ENCODE measurements around the gene PDE4D.

The PDE4D gene

GRCh38 chr5:59436364-59437148 is 457.0 kb downstream of the PDE4D start:
- DNase-seq (ENCODE audit: low spot score) = no peak
- TF ChIP-seq CTCF (IDR thresholded peaks at IDR 0.05; ENCODE audit: extremely low read depth, missing control alignments) = no peak

GRCh38 chr5:59433174-59433573 is 460.4 kb downstream of the PDE4D start:
- DNase-seq (ENCODE audit: low spot score) = no peak
- TF ChIP-seq CTCF (IDR thresholded peaks at IDR 0.05; ENCODE audit: extremely low read depth, missing control alignments) = no peak

GRCh38 chr5:59430066-59430685 is 463.4 kb downstream of the PDE4D start:
- no peak for TF ChIP-seq CTCF (IDR thresholded peaks at IDR 0.05; ENCODE audit: extremely low read depth, missing control alignments)

GRCh38 chr5:59428391-59428790 is 465.1 kb downstream of the PDE4D start:
- TF ChIP-seq CTCF (IDR thresholded peaks at IDR 0.05; ENCODE audit: extremely low read depth, missing control alignments) = no peak
- DNase-seq (ENCODE audit: low spot score) = no peak

More at GRCh38 chr5:59430066-59430685, 463.4 kb downstream of the PDE4D start:
- DNase-seq (ENCODE audit: low spot score) = no peak

- no peak for TF ChIP-seq CTCF (IDR thresholded peaks at IDR 0.05; ENCODE audit: extremely low read depth, missing control alignments)
- no peak for DNase-seq (ENCODE audit: low spot score)
These were observed 469.0 kb downstream of the PDE4D start for GRCh38 chr5:59424515-59424914.

DNA sequence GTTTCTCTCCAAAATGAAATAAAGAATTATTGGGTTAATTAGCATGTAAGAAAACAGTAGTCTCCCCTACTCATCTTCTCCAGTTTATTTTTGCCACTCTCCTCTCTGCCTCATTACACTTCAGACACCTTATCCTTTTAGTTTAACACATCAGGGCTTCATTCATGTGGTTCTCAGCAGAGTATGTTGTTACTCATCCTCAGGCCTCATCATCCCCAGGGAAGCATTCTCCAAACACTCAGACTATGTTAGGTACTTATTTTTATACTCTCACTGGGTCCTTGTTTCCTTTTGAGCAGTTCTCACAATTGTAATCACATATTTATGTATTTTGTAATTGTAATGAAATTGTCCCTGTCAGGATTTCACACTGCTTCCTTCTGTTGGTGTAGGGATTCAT is 470.5 kb downstream of the PDE4D start:
- no peak for DNase-seq (ENCODE audit: low spot score)

More for the DNA sequence above, 470.5 kb downstream of the PDE4D start:
- TF ChIP-seq CTCF (IDR thresholded peaks at IDR 0.05; ENCODE audit: extremely low read depth, missing control alignments) = no peak

All from GM20000 (cell line).